ENCODE results near the gene GALNT2.

The GALNT2 gene

DNA sequence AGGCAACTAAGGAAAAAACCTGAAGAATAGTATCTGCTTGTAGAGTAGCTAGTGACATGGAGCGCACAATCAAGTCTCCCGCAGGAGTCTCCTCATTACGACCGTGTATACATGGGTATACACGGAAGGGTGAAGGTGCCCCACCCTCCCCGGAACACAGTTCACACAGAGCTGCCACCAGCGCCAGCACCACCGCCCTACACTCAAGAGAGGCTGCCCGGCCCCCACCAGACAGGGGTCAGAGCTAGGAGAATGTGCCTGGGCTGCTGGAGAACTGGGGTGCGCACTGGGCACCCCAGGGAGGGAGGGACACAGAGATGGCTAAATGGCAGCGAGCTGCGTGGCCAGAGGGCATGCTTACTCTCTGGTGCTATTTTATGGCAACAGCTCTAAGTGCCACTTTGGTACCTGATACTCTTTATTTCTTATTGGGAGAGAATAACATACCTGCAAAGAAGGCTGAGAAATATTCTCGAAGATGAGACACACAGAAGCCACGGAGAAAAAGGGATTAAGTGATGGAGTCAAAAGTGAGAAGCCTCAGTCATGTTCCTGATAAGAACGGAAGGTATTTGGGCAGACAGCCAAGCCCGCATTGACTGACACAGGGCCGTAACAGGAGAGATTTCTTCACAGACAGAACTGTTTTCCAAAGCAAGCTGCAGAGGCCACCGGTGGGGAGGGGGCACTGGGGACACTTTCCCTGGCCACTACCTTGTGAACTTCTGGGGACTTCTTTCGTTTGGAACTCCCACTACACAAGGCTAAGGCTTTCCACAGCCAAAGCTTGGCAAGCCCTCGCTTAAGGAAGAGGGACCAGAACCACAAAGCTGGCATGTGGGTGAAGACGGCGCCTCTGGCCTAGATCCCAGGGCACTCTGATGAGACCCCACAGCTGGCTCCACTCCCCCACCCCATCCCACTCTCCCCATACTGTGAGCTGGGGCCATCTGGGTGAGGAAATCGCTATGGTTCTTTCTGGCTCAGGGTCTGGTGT, 251.1 kb downstream of the GALNT2 start:
- no peaks in the 10 kb centered on the region for H3K36me3 ChIP-seq (ENCODE audit: control insufficient read depth, insufficient read depth, low read length, severe bottlenecking)
- H3K4me3 ChIP-seq (ENCODE audit: low read length) = no peak overlapping the region
- no peak for DNase-seq (ENCODE audit: low read depth)
- no peak overlapping the region for H3K9ac ChIP-seq (ENCODE audit: low read length)
- H3K4me1 ChIP-seq (ENCODE audit: control insufficient read depth, insufficient read depth, low read length) = no peaks in the 10 kb centered on the region
- no peaks in the 10 kb centered on the region for H3K9me3 ChIP-seq (ENCODE audit: control insufficient read depth, low read length)
- H3K27me3 ChIP-seq (replicated peaks; ENCODE audit: control insufficient read depth, insufficient read depth, low read length) = peaks cover 40% of the 10 kb centered on the region

DNA sequence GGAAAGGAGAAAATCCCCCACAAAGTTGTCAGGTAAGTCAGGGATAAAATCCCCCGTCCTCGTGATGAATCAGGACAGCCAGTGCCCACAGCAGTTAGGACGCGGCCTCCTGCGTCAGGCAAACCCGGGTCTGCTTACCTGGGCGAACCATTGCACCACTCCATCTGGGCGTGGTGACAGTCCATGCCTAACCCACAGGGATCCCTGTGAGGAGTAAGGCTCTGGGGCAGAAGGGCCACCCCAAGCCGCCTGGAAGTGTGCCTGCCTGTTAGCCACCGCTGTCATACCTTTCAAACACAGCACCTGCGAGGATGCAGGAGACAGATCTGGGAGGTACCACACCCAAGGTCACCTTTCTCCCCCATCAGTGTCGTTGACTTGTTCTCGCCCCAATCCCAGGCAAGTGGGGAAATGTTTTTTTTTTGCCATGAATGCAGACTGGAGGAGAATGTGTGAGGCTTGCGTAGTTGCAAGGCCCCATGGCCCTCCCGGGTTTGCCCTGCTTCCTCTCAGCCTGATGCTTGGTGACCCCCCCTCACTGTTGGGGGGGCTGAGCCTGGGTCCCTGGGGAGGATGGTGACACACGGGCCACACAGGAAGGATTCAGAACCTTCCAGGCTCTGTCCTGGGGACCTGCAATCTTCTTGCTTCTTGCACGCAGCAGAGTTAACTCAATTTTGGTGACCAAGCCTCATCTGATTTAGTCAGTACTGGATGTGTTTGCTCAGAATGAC, 252.1 kb downstream of the GALNT2 start:
- Histone ChIP-seq H3K9me3 (ENCODE audit: control insufficient read depth, low read length) (no peaks in the 10 kb centered on the region), H3K4me3 (ENCODE audit: low read length) (no peak overlapping the region), H3K36me3 (ENCODE audit: control insufficient read depth, insufficient read depth, low read length, severe bottlenecking) (no peaks in the 10 kb centered on the region), H3K27me3 (replicated peaks; ENCODE audit: control insufficient read depth, insufficient read depth, low read length) (peaks cover 29% of the 10 kb centered on the region), H3K4me1 (ENCODE audit: control insufficient read depth, insufficient read depth, low read length) (no peaks in the 10 kb centered on the region), H3K9ac (ENCODE audit: low read length) (no peak overlapping the region)
- no peak for DNase-seq (ENCODE audit: low read depth)

DNA sequence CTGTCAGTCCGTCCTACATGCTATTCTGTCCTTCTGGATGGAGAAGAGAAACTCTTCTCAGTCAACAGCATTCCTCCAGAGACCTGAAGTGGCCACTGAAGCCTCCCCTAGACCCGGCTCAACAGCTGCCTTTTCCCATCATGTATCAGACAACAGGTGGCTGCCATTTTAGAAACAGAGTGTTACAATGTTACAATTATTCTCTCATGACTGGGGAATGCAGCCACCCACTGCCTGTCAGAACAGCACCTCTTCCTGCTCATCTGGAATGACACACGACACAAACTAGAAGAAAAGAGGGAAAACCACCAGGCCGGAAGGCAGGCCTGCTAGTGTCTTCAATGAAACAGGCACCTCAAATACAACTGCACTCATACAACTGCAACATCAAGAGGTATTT, 253.8 kb downstream of the GALNT2 start:
- DNase-seq (ENCODE audit: low read depth) = no peak
- H3K9ac ChIP-seq (ENCODE audit: low read length) = no peak overlapping the region
- no peak overlapping the region for H3K4me3 ChIP-seq (ENCODE audit: low read length)
- H3K4me1 ChIP-seq (ENCODE audit: control insufficient read depth, insufficient read depth, low read length) = no peaks in the 10 kb centered on the region
- H3K27me3 ChIP-seq (replicated peaks; ENCODE audit: control insufficient read depth, insufficient read depth, low read length) = peaks cover 21% of the 10 kb centered on the region
- no peaks in the 10 kb centered on the region for H3K36me3 ChIP-seq (ENCODE audit: control insufficient read depth, insufficient read depth, low read length, severe bottlenecking)
- H3K9me3 ChIP-seq (ENCODE audit: control insufficient read depth, low read length) = no peaks in the 10 kb centered on the region

DNA sequence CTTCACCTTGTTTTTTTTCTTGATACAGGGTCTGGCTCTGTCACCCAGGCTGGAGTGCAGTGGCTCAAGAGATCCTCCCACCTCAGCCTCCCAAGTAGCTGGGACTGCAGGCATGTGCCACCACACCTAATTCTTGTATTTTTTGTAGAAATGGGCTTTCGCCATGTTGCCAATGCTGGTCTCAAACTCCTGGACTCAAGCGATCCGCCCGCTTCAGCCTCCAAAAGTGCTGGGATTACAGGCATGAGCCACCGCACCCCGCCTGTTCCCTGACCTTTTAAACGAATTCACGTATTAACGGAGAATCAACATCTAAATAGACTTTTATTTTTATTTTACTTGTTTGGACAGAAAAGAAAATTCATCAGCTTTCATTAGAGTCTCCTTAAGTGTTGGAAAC, 254.3 kb downstream of the GALNT2 start:
- Histone ChIP-seq H3K27me3 (replicated peaks; ENCODE audit: control insufficient read depth, insufficient read depth, low read length) (peaks cover 17% of the 10 kb centered on the region), H3K9me3 (ENCODE audit: control insufficient read depth, low read length) (no peaks in the 10 kb centered on the region), H3K9ac (ENCODE audit: low read length) (no peak overlapping the region), H3K36me3 (ENCODE audit: control insufficient read depth, insufficient read depth, low read length, severe bottlenecking) (no peaks in the 10 kb centered on the region), H3K4me3 (ENCODE audit: low read length) (no peak overlapping the region), H3K4me1 (ENCODE audit: control insufficient read depth, insufficient read depth, low read length) (no peaks in the 10 kb centered on the region)
- no peak for DNase-seq (ENCODE audit: low read depth)

DNA sequence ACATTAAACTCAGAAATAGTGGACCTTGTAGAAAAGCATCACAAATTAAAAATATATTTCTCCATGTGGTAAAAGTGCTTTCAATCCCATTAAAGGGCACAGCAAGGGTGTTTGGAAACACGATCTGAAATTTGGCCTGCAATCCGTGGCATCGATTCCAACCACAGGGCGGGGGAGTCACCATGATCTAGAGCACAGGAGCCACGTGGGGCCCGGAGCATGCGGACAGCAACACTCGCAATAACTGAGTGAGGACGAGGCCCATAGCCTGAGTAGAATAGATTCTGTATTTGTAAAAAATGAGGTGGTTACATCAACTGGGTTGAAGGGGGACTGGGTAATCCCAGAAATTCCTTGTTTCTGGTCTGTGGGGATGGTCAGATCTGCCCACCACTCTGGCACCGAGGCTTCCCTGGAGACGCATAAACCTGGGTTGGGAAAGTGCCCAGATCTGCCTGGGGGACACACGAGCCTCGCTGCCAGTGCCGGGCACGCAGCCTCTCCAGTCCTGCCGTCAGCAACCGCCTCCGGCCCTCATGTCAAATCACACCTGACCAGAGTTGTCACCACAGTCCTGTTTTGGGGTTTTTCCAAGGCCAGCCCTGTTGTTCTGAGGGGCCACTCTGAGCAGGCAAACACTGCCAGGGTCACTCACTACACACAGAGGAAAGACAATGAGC, 254.8 kb downstream of the GALNT2 start:
- no peak for DNase-seq (ENCODE audit: low read depth)
- H3K27me3 ChIP-seq (replicated peaks; ENCODE audit: control insufficient read depth, insufficient read depth, low read length) = peaks cover 11% of the 10 kb centered on the region
- peaks cover 2% of the 10 kb centered on the region for H3K4me1 ChIP-seq (ENCODE audit: control insufficient read depth, insufficient read depth, low read length)
- H3K9ac ChIP-seq (ENCODE audit: low read length) = no peak overlapping the region
- no peaks in the 10 kb centered on the region for H3K9me3 ChIP-seq (ENCODE audit: control insufficient read depth, low read length)
- no peak overlapping the region for H3K4me3 ChIP-seq (ENCODE audit: low read length)
- H3K36me3 ChIP-seq (ENCODE audit: control insufficient read depth, insufficient read depth, low read length, severe bottlenecking) = no peaks in the 10 kb centered on the region

DNA sequence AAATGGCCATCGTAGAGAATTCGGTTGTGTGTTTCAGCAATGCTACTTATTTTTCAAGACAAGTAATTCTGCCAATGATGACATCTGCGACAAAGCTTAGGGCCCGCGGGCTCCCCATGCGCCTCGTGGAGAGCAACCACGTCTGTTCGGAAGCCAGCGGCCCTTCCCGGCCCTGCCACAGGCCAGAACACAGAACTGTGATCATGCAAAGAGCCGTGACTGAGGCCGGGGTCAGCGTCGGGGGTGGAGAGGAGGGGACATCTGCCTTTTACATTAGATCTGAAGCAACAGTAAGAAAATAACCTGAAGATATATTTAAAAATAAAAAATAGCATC, 255.4 kb downstream of the GALNT2 start:
- H3K9me3 ChIP-seq (ENCODE audit: control insufficient read depth, low read length) = no peaks in the 10 kb centered on the region

DNA sequence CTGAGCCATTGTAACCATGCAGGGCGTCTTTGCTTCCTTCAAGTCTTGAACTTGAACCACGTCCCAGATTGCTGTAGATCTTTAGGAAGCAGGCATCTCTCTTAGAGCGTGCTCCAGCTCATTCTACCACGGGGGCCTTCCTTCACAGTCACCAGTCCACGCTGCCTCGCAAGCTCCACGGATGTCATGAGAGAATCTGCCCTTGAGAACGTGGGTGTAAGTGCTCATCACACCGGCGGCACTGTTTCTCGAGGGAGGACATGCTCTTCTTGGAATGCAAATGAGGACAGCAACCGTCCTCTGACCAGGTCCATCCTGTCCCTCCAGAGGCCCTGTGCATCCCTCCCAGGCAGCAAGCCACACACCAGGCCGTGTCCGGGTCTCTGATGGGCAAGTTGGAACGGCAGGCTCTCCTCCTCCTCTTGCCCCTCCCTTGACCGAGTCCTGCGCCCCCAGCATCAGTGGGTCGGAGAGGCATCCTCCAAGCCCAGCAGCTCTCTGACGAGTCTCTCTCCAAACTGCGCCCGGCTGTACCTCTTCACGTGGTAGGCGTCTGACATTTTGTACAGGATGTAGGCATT, 256.0 kb downstream of the GALNT2 start:
- no peaks in the 10 kb centered on the region for H3K36me3 ChIP-seq (ENCODE audit: control insufficient read depth, insufficient read depth, low read length, severe bottlenecking)
- no peaks in the 10 kb centered on the region for H3K9me3 ChIP-seq (ENCODE audit: control insufficient read depth, low read length)
- DNase-seq (ENCODE audit: low read depth) = no peak
- H3K4me1 ChIP-seq (ENCODE audit: control insufficient read depth, insufficient read depth, low read length) = peaks cover 9% of the 10 kb centered on the region
- peaks cover under 1% of the 10 kb centered on the region for H3K27me3 ChIP-seq (replicated peaks; ENCODE audit: control insufficient read depth, insufficient read depth, low read length)
- H3K4me3 ChIP-seq (ENCODE audit: low read length) = no peak overlapping the region
- no peak overlapping the region for H3K9ac ChIP-seq (ENCODE audit: low read length)

More for the DNA sequence above, 255.4 kb downstream of the GALNT2 start:
- no peaks in the 10 kb centered on the region for H3K36me3 ChIP-seq (ENCODE audit: control insufficient read depth, insufficient read depth, low read length, severe bottlenecking)
- H3K27me3 ChIP-seq (replicated peaks; ENCODE audit: control insufficient read depth, insufficient read depth, low read length) = peaks cover 6% of the 10 kb centered on the region
- H3K9ac ChIP-seq (ENCODE audit: low read length) = no peak overlapping the region
- peaks cover 6% of the 10 kb centered on the region for H3K4me1 ChIP-seq (ENCODE audit: control insufficient read depth, insufficient read depth, low read length)
- H3K4me3 ChIP-seq (ENCODE audit: low read length) = no peak overlapping the region
- no peak for DNase-seq (ENCODE audit: low read depth)

DNA sequence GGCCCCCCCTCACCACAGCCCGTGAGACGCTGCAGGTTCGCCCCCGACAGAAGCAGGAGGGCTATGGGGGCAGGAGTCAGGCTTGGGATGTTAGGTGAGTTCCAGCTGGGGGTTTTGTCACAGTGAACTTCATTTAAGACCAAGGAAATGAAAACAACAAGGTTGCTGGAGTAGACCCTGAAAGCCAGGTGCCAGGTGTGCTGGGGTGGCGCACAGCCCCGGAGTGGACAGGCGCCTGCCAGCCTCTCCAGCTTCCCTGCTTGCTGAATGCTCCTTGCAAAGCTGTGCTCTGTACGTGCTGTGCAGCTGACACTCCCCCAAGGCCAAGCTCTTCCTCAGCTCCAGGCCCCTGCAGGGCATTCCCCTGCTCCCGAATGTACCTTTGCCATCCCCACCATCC, 256.6 kb downstream of the GALNT2 start:
- no peak for DNase-seq (ENCODE audit: low read depth)
- Histone ChIP-seq H3K4me1 (ENCODE audit: control insufficient read depth, insufficient read depth, low read length) (peaks cover 14% of the 10 kb centered on the region), H3K27me3 (replicated peaks; ENCODE audit: control insufficient read depth, insufficient read depth, low read length) (no peaks in the 10 kb centered on the region), H3K9ac (ENCODE audit: low read length) (no peak overlapping the region), H3K9me3 (ENCODE audit: control insufficient read depth, low read length) (no peaks in the 10 kb centered on the region), H3K4me3 (ENCODE audit: low read length) (no peak overlapping the region), H3K36me3 (ENCODE audit: control insufficient read depth, insufficient read depth, low read length, severe bottlenecking) (no peaks in the 10 kb centered on the region)

DNA sequence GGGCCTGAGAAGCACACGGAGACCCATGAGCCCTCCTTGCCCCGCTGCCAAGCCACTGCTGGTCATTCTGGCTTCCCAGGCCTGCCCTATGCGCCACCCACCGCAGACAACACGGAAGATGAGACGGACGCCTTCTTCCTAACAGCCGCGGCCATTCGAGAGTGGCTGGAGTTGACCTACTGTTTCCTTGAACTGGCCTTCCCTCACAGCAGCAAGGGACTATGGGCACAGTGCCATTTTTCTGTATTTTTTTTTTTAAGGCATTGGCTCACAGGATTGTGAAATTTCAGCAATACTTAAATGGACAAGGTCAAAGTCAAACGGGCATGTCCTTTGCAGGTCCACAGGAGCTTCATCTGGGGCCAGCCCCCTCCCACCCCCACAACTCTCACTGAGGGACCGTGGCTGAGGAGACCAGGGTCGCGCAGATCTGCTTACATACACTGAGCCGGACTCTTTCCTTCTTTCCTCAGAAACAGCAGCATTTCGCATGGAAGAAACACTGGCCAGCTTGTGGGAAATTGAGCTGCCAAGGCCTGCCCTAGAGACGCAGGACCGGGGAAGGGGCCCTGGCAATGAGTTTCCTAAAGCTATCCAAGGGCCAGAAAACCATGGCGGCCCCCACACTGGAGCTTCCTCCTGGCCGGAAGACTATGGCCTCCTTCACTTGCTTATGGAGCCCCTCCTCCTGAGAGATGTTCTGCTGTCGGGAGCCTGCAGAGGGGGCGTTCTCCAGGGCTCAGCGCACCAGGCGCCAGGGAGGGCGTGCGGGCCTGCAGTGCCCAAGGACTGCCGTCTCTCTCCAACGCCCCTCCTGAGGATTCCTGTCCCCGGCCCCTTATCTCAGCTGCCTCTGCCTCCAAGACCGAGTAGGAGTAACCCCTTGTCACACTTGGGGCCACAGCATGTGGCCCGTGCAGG, 260.2 kb downstream of the GALNT2 start:
- Histone ChIP-seq H3K27me3 (replicated peaks; ENCODE audit: control insufficient read depth, insufficient read depth, low read length) (peaks cover 1% of the 10 kb centered on the region), H3K36me3 (ENCODE audit: control insufficient read depth, insufficient read depth, low read length, severe bottlenecking) (no peaks in the 10 kb centered on the region), H3K9ac (ENCODE audit: low read length) (no peak overlapping the region), H3K4me1 (ENCODE audit: control insufficient read depth, insufficient read depth, low read length) (peaks cover 17% of the 10 kb centered on the region), H3K4me3 (ENCODE audit: low read length) (no peak overlapping the region), H3K9me3 (ENCODE audit: control insufficient read depth, low read length) (no peaks in the 10 kb centered on the region)
- DNase-seq (ENCODE audit: low read depth) = peak; percentile 36

DNA sequence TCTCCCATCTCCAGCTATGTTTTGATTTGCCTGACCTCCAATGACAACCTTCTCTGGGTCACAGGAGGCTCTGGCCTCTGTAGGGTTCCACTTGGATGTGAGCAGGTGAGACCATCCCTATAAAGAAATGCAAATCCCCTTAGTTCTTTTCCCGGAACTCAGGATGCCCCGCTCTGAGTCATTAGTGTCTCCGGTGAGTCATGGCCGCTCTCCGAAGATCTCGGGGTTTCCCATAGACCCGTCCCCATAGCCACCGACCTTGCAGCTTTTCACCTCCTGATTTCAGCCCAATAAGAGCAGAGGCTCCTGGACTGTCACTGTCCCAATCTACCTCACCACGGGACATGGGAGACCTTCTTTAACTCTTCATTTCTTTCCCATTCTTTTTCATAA, 260.9 kb downstream of the GALNT2 start:
- no peaks in the 10 kb centered on the region for H3K9me3 ChIP-seq (ENCODE audit: control insufficient read depth, low read length)
- no peak overlapping the region for H3K4me3 ChIP-seq (ENCODE audit: low read length)
- no peak overlapping the region for H3K9ac ChIP-seq (ENCODE audit: low read length)
- DNase-seq (ENCODE audit: low read depth) = no peak
- H3K27me3 ChIP-seq (replicated peaks; ENCODE audit: control insufficient read depth, insufficient read depth, low read length) = peaks cover 6% of the 10 kb centered on the region
- H3K36me3 ChIP-seq (ENCODE audit: control insufficient read depth, insufficient read depth, low read length, severe bottlenecking) = no peaks in the 10 kb centered on the region
- peaks cover 17% of the 10 kb centered on the region for H3K4me1 ChIP-seq (ENCODE audit: control insufficient read depth, insufficient read depth, low read length)
